Measurements from ENCODE around the gene CHKB.
"Not testable (repeated sequence)": the region's sequence is repeated elsewhere in the genome, so short reads cannot be mapped to it uniquely, and the experiment has no call there.

DNA sequence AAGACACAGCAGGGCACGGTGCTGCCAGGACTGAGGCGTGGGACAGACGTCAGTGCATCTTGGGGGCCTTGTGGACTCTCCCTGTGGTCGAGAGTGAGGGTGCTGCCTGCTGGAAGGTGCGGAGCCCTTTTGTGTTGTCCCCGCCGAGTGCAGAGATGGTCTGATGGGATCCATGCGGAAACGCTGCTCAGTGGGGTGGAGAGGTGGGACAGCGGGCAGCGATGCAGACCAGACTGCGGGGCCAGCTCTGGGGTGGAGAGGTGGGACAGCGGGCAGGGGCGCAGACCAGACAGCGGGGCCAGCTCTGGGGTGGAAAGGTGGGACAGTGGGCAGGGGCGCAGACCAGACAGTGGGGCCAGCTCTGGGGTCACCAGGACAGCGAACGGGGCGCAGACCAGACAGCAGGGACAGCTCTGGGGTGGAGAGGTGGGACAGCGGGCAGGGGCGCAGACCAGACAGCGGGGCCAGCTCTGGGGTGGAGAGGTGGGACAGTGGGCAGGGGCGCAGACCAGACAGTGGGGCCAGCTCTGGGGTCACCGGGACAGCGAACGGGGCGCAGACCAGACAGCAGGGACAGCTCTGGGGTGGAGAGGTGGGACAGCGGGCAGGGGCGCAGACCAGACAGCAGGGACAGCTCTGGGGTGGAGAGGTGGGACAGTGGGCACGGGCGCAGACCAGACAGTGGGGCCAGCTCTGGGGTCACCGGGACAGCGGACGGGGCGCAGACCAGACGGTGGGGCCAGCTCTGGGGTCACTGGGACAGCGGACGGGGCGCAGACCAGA is 25.6 kb upstream of the CHKB start:
- TF ChIP-seq POLR2A (IDR thresholded peaks at IDR 0.05) = not testable (repeated sequence)
- TF ChIP-seq, protein P1, sequence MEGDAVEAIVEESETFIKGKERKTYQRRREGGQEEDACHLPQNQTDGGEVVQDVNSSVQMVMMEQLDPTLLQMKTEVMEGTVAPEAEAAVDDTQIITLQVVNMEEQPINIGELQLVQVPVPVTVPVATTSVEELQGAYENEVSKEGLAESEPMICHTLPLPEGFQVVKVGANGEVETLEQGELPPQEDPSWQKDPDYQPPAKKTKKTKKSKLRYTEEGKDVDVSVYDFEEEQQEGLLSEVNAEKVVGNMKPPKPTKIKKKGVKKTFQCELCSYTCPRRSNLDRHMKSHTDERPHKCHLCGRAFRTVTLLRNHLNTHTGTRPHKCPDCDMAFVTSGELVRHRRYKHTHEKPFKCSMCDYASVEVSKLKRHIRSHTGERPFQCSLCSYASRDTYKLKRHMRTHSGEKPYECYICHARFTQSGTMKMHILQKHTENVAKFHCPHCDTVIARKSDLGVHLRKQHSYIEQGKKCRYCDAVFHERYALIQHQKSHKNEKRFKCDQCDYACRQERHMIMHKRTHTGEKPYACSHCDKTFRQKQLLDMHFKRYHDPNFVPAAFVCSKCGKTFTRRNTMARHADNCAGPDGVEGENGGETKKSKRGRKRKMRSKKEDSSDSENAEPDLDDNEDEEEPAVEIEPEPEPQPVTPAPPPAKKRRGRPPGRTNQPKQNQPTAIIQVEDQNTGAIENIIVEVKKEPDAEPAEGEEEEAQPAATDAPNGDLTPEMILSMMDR (IDR thresholded peaks at IDR 0.05) = not testable (repeated sequence)
